Right lobe of liver (tissue), 4 donors: ENCODE measurements around the gene ARMC9.

ENCODE experiments used
- POLR2A ChIP-seq: fragments of 450-650 bp; IDR thresholded peaks from one replicate; pipeline ENCODE4 v1.6.1; 2017; ENCODE audit warnings: antibody characterized with exemption, mild to moderate bottlenecking
- TF ChIP-seq, protein P1 (sequence below), 4 donors: fragments of 200-600 bp in 3 of 4; fragments of 450-650 bp in 1 of 4; IDR thresholded peaks; one replicate each; pipeline versions ENCODE4 v1.5.1 to v1.8.0; 2016 to 2022; ENCODE audit warnings: antibody characterized with exemption in 4 of 4, mild to moderate bottlenecking in 2 of 4
- donor health status: DM: no; HTN: no; CAD: no.
- donor health status: DM: no; HTN: no; CAD: no.
- donor health status: DM: no; HTN: yes; CAD: no.

- TF ChIP-seq, protein P1, sequence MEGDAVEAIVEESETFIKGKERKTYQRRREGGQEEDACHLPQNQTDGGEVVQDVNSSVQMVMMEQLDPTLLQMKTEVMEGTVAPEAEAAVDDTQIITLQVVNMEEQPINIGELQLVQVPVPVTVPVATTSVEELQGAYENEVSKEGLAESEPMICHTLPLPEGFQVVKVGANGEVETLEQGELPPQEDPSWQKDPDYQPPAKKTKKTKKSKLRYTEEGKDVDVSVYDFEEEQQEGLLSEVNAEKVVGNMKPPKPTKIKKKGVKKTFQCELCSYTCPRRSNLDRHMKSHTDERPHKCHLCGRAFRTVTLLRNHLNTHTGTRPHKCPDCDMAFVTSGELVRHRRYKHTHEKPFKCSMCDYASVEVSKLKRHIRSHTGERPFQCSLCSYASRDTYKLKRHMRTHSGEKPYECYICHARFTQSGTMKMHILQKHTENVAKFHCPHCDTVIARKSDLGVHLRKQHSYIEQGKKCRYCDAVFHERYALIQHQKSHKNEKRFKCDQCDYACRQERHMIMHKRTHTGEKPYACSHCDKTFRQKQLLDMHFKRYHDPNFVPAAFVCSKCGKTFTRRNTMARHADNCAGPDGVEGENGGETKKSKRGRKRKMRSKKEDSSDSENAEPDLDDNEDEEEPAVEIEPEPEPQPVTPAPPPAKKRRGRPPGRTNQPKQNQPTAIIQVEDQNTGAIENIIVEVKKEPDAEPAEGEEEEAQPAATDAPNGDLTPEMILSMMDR (IDR thresholded peaks at IDR 0.05) = no peak
- TF ChIP-seq POLR2A = no peak
Measured at GRCh38 chr2:231334179-231334930, 135.9 kb downstream of the ARMC9 start.
